GM23338 (cell line): ENCODE data around the gene RPL29.

Experiments used
- CREB1 ChIP-seq: fragments of 250-450 bp; sonication (Bioruptor Pico); IDR thresholded peaks from 2 replicates; pipeline ENCODE4 v1.5.0; 2020; ENCODE audit warnings: low read depth, mild to moderate bottlenecking, moderate library complexity
- EZH2 ChIP-seq: fragments of 200-600 bp; sonication (generic); IDR thresholded peaks from one replicate; pipeline ENCODE4 v1.8.0; 2017; ENCODE audit warnings: antibody characterized with exemption, mild to moderate bottlenecking, low read depth; ENCODE audit not compliant: unreplicated experiment
- EZH2phosphoT487 ChIP-seq: fragments of 200-600 bp; sonication (generic); IDR thresholded peaks from one replicate; pipeline ENCODE4 v1.8.1; 2018; ENCODE audit warnings: antibody characterized with exemption; ENCODE audit not compliant: unreplicated experiment
- JUNB ChIP-seq: IDR thresholded peaks from one replicate; pipeline ENCODE4 v1.6.1; 2016; ENCODE audit warnings: antibody characterized with exemption; ENCODE audit not compliant: unreplicated experiment
- NANOG ChIP-seq: IDR thresholded peaks from 2 replicates; pipeline ENCODE4 v1.6.1; 2016; ENCODE audit warnings: antibody characterized with exemption, borderline replicate concordance
- POLR2AphosphoS5 ChIP-seq: IDR thresholded peaks from 2 replicates; pipeline ENCODE4 v1.6.1; 2016; ENCODE audit warnings: antibody characterized with exemption, low read depth
- TF ChIP-seq, protein P1 (sequence below), 2 experiments: fragments of 200-600 bp in 1 of 2; sonication (generic) in 1 of 2; conservative IDR thresholded peaks; 2 replicates each; pipeline versions ENCODE4 v1.5.1 to v1.6.1; 2016 to 2017; ENCODE audit warnings: antibody characterized with exemption in 2 of 2, low read depth in 2 of 2, mild to moderate bottlenecking in 2 of 2, moderate library complexity in 1 of 2
- TF ChIP-seq, protein P2 (sequence below): IDR thresholded peaks from one replicate; pipeline ENCODE4 v1.6.1; 2018; ENCODE audit warnings: antibody characterized with exemption; ENCODE audit not compliant: unreplicated experiment
- TF ChIP-seq, protein P3 (sequence below): IDR thresholded peaks from 2 replicates; pipeline ENCODE4 v1.6.1; 2016; ENCODE audit warnings: antibody characterized with exemption
- TF ChIP-seq, protein P4 (sequence below): fragments of 250-450 bp; sonication (Bioruptor Pico); IDR thresholded peaks from 2 replicates; pipeline ENCODE4 v1.5.0; 2020; ENCODE audit warnings: mild to moderate bottlenecking, moderate library complexity

DNA sequence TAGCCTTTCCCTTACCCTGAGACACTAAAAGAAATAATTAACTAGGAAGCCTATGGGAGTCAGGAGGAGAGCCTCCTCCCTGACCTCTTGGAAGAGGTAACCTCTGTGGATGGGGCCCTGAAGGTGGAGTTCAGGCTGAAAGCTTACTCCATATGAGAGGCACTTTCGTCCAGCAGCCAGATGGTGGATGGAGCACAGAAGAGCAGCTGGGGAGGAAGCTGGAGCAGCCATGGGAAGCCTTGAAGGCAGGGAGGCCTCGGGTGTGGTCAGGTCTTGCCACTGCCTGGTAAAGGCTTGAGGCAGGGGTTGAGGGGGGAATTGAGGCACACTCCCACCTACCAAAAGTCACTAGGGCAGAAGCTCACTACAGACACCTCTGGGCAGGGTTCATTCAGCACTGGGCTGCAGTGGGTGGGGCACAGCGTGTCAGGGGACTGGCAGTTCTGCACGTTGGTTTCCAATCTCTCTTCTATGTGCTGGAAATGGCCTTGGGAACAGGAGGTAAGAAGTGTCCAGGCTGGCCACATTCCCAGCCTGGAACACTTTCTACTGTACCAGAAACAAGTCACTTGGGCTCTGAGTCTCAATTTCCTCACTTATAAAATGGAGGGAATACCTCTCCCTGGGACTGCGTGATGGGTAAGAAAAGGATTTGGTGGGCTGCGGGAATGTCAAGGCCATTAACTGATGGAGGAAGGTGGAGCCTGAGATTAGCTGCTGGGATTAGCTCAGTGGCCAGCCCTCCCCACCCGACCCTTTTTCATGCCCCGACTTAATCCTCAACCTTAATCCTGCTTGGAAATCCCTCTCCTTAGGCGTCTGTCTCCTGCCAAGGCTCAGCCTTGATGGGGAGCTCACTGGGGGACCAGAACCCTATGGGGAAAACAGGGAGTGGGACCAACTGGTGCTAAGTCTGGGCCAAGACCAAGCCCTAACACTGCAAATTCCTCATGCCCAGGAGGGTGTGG lies 33.8 kb downstream of the RPL29 start:
- no peak for TF ChIP-seq POLR2AphosphoS5
- TF ChIP-seq, protein P1, sequence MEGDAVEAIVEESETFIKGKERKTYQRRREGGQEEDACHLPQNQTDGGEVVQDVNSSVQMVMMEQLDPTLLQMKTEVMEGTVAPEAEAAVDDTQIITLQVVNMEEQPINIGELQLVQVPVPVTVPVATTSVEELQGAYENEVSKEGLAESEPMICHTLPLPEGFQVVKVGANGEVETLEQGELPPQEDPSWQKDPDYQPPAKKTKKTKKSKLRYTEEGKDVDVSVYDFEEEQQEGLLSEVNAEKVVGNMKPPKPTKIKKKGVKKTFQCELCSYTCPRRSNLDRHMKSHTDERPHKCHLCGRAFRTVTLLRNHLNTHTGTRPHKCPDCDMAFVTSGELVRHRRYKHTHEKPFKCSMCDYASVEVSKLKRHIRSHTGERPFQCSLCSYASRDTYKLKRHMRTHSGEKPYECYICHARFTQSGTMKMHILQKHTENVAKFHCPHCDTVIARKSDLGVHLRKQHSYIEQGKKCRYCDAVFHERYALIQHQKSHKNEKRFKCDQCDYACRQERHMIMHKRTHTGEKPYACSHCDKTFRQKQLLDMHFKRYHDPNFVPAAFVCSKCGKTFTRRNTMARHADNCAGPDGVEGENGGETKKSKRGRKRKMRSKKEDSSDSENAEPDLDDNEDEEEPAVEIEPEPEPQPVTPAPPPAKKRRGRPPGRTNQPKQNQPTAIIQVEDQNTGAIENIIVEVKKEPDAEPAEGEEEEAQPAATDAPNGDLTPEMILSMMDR (conservative IDR thresholded peaks at IDR 0.05; ENCODE audit: low read depth in 2 of 2), result no peak
- TF ChIP-seq, protein P2, sequence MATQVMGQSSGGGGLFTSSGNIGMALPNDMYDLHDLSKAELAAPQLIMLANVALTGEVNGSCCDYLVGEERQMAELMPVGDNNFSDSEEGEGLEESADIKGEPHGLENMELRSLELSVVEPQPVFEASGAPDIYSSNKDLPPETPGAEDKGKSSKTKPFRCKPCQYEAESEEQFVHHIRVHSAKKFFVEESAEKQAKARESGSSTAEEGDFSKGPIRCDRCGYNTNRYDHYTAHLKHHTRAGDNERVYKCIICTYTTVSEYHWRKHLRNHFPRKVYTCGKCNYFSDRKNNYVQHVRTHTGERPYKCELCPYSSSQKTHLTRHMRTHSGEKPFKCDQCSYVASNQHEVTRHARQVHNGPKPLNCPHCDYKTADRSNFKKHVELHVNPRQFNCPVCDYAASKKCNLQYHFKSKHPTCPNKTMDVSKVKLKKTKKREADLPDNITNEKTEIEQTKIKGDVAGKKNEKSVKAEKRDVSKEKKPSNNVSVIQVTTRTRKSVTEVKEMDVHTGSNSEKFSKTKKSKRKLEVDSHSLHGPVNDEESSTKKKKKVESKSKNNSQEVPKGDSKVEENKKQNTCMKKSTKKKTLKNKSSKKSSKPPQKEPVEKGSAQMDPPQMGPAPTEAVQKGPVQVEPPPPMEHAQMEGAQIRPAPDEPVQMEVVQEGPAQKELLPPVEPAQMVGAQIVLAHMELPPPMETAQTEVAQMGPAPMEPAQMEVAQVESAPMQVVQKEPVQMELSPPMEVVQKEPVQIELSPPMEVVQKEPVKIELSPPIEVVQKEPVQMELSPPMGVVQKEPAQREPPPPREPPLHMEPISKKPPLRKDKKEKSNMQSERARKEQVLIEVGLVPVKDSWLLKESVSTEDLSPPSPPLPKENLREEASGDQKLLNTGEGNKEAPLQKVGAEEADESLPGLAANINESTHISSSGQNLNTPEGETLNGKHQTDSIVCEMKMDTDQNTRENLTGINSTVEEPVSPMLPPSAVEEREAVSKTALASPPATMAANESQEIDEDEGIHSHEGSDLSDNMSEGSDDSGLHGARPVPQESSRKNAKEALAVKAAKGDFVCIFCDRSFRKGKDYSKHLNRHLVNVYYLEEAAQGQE, result no peak
- no peak for TF ChIP-seq EZH2
- no peak for TF ChIP-seq CREB1 (CRISPR knock-in tag)
- no peak for TF ChIP-seq NANOG
- TF ChIP-seq, protein P3, sequence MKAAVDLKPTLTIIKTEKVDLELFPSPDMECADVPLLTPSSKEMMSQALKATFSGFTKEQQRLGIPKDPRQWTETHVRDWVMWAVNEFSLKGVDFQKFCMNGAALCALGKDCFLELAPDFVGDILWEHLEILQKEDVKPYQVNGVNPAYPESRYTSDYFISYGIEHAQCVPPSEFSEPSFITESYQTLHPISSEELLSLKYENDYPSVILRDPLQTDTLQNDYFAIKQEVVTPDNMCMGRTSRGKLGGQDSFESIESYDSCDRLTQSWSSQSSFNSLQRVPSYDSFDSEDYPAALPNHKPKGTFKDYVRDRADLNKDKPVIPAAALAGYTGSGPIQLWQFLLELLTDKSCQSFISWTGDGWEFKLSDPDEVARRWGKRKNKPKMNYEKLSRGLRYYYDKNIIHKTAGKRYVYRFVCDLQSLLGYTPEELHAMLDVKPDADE, result no peak
- no peak for TF ChIP-seq JUNB
- no peak for TF ChIP-seq EZH2phosphoT487
- TF ChIP-seq, protein P4, sequence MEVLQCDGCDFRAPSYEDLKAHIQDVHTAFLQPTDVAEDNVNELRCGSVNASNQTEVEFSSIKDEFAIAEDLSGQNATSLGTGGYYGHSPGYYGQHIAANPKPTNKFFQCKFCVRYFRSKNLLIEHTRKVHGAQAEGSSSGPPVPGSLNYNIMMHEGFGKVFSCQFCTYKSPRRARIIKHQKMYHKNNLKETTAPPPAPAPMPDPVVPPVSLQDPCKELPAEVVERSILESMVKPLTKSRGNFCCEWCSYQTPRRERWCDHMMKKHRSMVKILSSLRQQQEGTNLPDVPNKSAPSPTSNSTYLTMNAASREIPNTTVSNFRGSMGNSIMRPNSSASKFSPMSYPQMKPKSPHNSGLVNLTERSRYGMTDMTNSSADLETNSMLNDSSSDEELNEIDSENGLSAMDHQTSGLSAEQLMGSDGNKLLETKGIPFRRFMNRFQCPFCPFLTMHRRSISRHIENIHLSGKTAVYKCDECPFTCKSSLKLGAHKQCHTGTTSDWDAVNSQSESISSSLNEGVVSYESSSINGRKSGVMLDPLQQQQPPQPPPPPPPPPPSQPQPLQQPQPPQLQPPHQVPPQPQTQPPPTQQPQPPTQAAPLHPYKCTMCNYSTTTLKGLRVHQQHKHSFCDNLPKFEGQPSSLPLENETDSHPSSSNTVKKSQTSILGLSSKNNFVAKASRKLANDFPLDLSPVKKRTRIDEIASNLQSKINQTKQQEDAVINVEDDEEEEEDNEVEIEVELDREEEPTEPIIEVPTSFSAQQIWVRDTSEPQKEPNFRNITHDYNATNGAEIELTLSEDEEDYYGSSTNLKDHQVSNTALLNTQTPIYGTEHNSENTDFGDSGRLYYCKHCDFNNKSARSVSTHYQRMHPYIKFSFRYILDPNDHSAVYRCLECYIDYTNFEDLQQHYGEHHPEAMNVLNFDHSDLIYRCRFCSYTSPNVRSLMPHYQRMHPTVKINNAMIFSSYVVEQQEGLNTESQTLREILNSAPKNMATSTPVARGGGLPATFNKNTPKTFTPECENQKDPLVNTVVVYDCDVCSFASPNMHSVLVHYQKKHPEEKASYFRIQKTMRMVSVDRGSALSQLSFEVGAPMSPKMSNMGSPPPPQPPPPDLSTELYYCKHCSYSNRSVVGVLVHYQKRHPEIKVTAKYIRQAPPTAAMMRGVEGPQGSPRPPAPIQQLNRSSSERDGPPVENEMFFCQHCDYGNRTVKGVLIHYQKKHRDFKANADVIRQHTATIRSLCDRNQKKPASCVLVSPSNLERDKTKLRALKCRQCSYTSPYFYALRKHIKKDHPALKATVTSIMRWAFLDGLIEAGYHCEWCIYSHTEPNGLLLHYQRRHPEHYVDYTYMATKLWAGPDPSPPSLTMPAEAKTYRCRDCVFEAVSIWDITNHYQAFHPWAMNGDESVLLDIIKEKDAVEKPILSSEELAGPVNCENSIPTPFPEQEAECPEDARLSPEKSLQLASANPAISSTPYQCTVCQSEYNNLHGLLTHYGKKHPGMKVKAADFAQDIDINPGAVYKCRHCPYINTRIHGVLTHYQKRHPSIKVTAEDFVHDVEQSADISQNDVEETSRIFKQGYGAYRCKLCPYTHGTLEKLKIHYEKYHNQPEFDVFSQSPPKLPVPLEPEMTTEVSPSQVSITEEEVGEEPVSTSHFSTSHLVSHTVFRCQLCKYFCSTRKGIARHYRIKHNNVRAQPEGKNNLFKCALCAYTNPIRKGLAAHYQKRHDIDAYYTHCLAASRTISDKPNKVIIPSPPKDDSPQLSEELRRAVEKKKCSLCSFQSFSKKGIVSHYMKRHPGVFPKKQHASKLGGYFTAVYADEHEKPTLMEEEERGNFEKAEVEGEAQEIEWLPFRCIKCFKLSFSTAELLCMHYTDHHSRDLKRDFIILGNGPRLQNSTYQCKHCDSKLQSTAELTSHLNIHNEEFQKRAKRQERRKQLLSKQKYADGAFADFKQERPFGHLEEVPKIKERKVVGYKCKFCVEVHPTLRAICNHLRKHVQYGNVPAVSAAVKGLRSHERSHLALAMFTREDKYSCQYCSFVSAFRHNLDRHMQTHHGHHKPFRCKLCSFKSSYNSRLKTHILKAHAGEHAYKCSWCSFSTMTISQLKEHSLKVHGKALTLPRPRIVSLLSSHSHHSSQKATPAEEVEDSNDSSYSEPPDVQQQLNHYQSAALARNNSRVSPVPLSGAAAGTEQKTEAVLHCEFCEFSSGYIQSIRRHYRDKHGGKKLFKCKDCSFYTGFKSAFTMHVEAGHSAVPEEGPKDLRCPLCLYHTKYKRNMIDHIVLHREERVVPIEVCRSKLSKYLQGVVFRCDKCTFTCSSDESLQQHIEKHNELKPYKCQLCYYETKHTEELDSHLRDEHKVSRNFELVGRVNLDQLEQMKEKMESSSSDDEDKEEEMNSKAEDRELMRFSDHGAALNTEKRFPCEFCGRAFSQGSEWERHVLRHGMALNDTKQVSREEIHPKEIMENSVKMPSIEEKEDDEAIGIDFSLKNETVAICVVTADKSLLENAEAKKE, result no peak
